GM23338 (cell line): ENCODE results near the gene RNF186. TPM values are rescaled to one million over a fixed set of nuclear protein-coding genes. Genes with fewer than 3 reads are reported as not detected.

ENCODE experiments used
- ATAC-seq: fragments of 200-7000 bp; cut with Tn5 transposase; 3 replicates; pipeline ENCODE4 v1.9.1; 2020
- DNase-seq: peaks from one replicate; pipeline ENCODE4 v3.0.0-alpha.2; 2015; ENCODE audit warnings: low spot score
- H2AFZ ChIP-seq: fragments of 200-600 bp; sonication (generic); 2 replicates; pipeline ENCODE4 v1.8.0; 2016; ENCODE audit warnings: antibody characterized with exemption, mild to moderate bottlenecking, moderate library complexity
- H3F3A ChIP-seq: fragments of 200-600 bp; sonication (generic); replicated peaks from 2 replicates; pipeline ENCODE4 v1.8.0; 2017; ENCODE audit warnings: antibody characterized with exemption, mixed run types, low read depth
- H3K27ac ChIP-seq: fragments of 200-600 bp; sonication (generic); 2 replicates; pipeline ENCODE4 v1.6.1; 2016; ENCODE audit warnings: low read depth
- H3K27me3 ChIP-seq: fragments of 200-600 bp; sonication (generic); 2 replicates; pipeline ENCODE4 v1.8.0; 2016; ENCODE audit warnings: mild to moderate bottlenecking, mixed run types, moderate library complexity; ENCODE audit not compliant: insufficient read depth
- H3K36me3 ChIP-seq: fragments of 200-600 bp; sonication (generic); 2 replicates; pipeline ENCODE4 v1.8.0; 2016; ENCODE audit warnings: mild to moderate bottlenecking; ENCODE audit not compliant: insufficient read depth
- H3K4me1 ChIP-seq: fragments of 200-600 bp; sonication (generic); 2 replicates; pipeline ENCODE4 v1.8.0; 2016; ENCODE audit warnings: mild to moderate bottlenecking, moderate library complexity; ENCODE audit not compliant: insufficient read depth
- H3K4me2 ChIP-seq: fragments of 200-600 bp; sonication (generic); 2 replicates; pipeline ENCODE4 v1.7.1; 2017; ENCODE audit warnings: mixed run types
- H3K4me3 ChIP-seq: fragments of 200-600 bp; sonication (generic); 2 replicates; pipeline ENCODE4 v1.6.1; 2016; ENCODE audit warnings: mixed run types
- H3K79me2 ChIP-seq: fragments of 200-600 bp; sonication (generic); replicated peaks from 2 replicates; pipeline ENCODE4 v1.8.0; 2017; ENCODE audit warnings: mild to moderate bottlenecking; ENCODE audit not compliant: insufficient read depth
- H3K9me2 ChIP-seq: fragments of 200-600 bp; sonication (generic); 2 replicates; pipeline ENCODE4 v1.8.0; 2017; ENCODE audit not compliant: insufficient read depth
- H4K20me1 ChIP-seq: fragments of 200-600 bp; sonication (generic); replicated peaks from 2 replicates; pipeline ENCODE4 v1.8.0; 2017; ENCODE audit warnings: mild to moderate bottlenecking; ENCODE audit not compliant: insufficient read depth
- H3K27ac Mint-ChIP-seq: 2 replicates; pipeline ENCODE4 v1.8.0; 2020; ENCODE audit warnings: inconsistent platforms, mild to moderate bottlenecking, moderate library complexity, mixed read lengths
- H3K27me3 Mint-ChIP-seq: 3 replicates; pipeline ENCODE4 v1.8.0; 2022; ENCODE audit warnings: low read depth, mild to moderate bottlenecking, moderate library complexity, mixed read lengths, inconsistent platforms; ENCODE audit not compliant: insufficient read depth, poor library complexity
- H3K36me3 Mint-ChIP-seq: 3 replicates; pipeline ENCODE4 v1.8.0; 2021; ENCODE audit warnings: low read depth, mild to moderate bottlenecking, inconsistent platforms, moderate library complexity, mixed read lengths
- H3K4me1 Mint-ChIP-seq: 3 replicates; pipeline ENCODE4 v1.8.0; 2020; ENCODE audit warnings: mild to moderate bottlenecking, inconsistent platforms, mixed read lengths
- H3K4me3 Mint-ChIP-seq: 3 replicates; pipeline ENCODE4 v1.8.0; 2021; ENCODE audit warnings: moderate library complexity, mild to moderate bottlenecking, inconsistent platforms, mixed read lengths
- H3K9me3 Mint-ChIP-seq: 3 replicates; pipeline ENCODE4 v1.8.0; 2020; ENCODE audit warnings: moderate library complexity, mild to moderate bottlenecking, inconsistent platforms, mixed read lengths
- CREB1 ChIP-seq: fragments of 250-450 bp; sonication (Bioruptor Pico); IDR thresholded peaks from 2 replicates; pipeline ENCODE4 v1.5.0; 2020; ENCODE audit warnings: low read depth, mild to moderate bottlenecking, moderate library complexity
- EZH2 ChIP-seq: fragments of 200-600 bp; sonication (generic); IDR thresholded peaks from one replicate; pipeline ENCODE4 v1.8.0; 2017; ENCODE audit warnings: antibody characterized with exemption, mild to moderate bottlenecking, low read depth; ENCODE audit not compliant: unreplicated experiment
- EZH2phosphoT487 ChIP-seq: fragments of 200-600 bp; sonication (generic); IDR thresholded peaks from one replicate; pipeline ENCODE4 v1.8.1; 2018; ENCODE audit warnings: antibody characterized with exemption; ENCODE audit not compliant: unreplicated experiment
- JUNB ChIP-seq: IDR thresholded peaks from one replicate; pipeline ENCODE4 v1.6.1; 2016; ENCODE audit warnings: antibody characterized with exemption; ENCODE audit not compliant: unreplicated experiment
- NANOG ChIP-seq: IDR thresholded peaks from 2 replicates; pipeline ENCODE4 v1.6.1; 2016; ENCODE audit warnings: antibody characterized with exemption, borderline replicate concordance
- POLR2AphosphoS5 ChIP-seq: IDR thresholded peaks from 2 replicates; pipeline ENCODE4 v1.6.1; 2016; ENCODE audit warnings: antibody characterized with exemption, low read depth
- STAT1 ChIP-seq: IDR thresholded peaks from one replicate; pipeline ENCODE4 v1.6.1; 2016; ENCODE audit warnings: antibody characterized with exemption; ENCODE audit not compliant: unreplicated experiment
- ZNF114 ChIP-seq: fragments of 250-450 bp; sonication (Bioruptor Pico); IDR thresholded peaks from 2 replicates; pipeline ENCODE4 v1.5.0; 2020; ENCODE audit warnings: mild to moderate bottlenecking, moderate library complexity
- ZNF331 ChIP-seq: fragments of 250-450 bp; sonication (Bioruptor Pico); IDR thresholded peaks from 2 replicates; pipeline ENCODE4 v1.5.0; 2020; ENCODE audit warnings: low read depth, mild to moderate bottlenecking, moderate library complexity
- polyA plus RNA-seq: library from polyadenylated mRNA; unstranded; fragments of >200 nt; fragmentation: Nextera tagmentation; extraction: Ambion mirVana; gene quantifications from 2 replicates; pipeline ENCODE4 v1.2.1, GENCODE V29; 2016
- total RNA-seq: library from RNA; depleted of rRNA; stranded (reverse); fragments of >200 nt; shearing (Covaris generic); gene quantifications from 2 replicates; pipeline ENCODE4 v1.2.3, GENCODE V29; 2014
- TF ChIP-seq, protein P1 (sequence below): fragments of 250-450 bp; sonication (Bioruptor Pico); IDR thresholded peaks from 2 replicates; pipeline ENCODE4 v1.5.0; 2020; ENCODE audit warnings: mild to moderate bottlenecking, moderate library complexity
- TF ChIP-seq, protein P2 (sequence below), 2 experiments: fragments of 200-600 bp in 1 of 2; sonication (generic) in 1 of 2; conservative IDR thresholded peaks; 2 replicates each; pipeline versions ENCODE4 v1.5.1 to v1.6.1; 2016 to 2017; ENCODE audit warnings: antibody characterized with exemption in 2 of 2, low read depth in 2 of 2, mild to moderate bottlenecking in 2 of 2, moderate library complexity in 1 of 2
- TF ChIP-seq, protein P3 (sequence below): IDR thresholded peaks from one replicate; pipeline ENCODE4 v1.6.1; 2018; ENCODE audit warnings: antibody characterized with exemption; ENCODE audit not compliant: unreplicated experiment
- TF ChIP-seq, protein P4 (sequence below): IDR thresholded peaks from 2 replicates; pipeline ENCODE4 v1.6.1; 2016; ENCODE audit warnings: antibody characterized with exemption

Gene RNF186
- total and polyA plus RNA-seq, 2 experiments from 2014 or later: not detected

DNA sequence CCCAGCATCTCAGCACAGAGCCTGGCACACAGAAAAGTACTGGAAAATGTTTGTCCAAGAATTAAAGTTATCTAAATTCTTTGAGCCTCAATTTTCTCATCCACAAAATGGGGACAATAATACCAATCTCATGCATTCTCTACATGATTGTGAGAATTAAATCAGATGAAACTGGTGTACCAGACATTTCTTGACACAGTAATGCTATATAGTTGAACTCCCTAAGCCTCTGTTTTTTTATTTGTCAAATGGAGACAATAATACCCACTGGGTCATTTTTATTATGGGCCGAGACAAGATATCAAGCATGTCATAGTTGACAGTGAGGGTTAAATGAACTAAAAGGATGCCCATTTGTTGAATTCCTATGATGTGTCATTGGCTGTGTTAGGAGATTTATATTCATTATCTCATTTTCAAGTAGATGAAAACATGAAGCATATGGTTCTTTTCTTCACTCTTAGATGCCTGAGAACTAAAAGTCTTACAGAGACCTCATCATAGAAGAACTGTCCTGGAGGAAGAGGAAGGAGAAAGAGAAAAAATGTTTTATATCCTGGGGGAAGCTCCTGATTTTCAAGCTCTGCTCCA is 49.6 kb upstream of the RNF186 start:
- Histone ChIP-seq H3F3A (no peaks in the 10 kb centered on the region), H3K79me2 (no peaks in the 10 kb centered on the region), H3K4me3 (no peak overlapping the region), H3K4me2 (no peak overlapping the region), H3K4me1 (no peaks in the 10 kb centered on the region), H4K20me1 (no peaks in the 10 kb centered on the region), H3K36me3 (no peaks in the 10 kb centered on the region), H2AFZ (no peak overlapping the region), H3K27ac (no peak overlapping the region), H3K27me3 (no peaks in the 10 kb centered on the region), H3K9me2 (no peaks in the 10 kb centered on the region)
- TF ChIP-seq ZNF331 (CRISPR knock-in tag) (no peak), POLR2AphosphoS5 (no peak), EZH2 (no peak), NANOG (no peak), EZH2phosphoT487 (no peak), ZNF114 (no peak), JUNB (no peak), STAT1 (no peak), CREB1 (CRISPR knock-in tag) (no peak)
- TF ChIP-seq, protein P1, sequence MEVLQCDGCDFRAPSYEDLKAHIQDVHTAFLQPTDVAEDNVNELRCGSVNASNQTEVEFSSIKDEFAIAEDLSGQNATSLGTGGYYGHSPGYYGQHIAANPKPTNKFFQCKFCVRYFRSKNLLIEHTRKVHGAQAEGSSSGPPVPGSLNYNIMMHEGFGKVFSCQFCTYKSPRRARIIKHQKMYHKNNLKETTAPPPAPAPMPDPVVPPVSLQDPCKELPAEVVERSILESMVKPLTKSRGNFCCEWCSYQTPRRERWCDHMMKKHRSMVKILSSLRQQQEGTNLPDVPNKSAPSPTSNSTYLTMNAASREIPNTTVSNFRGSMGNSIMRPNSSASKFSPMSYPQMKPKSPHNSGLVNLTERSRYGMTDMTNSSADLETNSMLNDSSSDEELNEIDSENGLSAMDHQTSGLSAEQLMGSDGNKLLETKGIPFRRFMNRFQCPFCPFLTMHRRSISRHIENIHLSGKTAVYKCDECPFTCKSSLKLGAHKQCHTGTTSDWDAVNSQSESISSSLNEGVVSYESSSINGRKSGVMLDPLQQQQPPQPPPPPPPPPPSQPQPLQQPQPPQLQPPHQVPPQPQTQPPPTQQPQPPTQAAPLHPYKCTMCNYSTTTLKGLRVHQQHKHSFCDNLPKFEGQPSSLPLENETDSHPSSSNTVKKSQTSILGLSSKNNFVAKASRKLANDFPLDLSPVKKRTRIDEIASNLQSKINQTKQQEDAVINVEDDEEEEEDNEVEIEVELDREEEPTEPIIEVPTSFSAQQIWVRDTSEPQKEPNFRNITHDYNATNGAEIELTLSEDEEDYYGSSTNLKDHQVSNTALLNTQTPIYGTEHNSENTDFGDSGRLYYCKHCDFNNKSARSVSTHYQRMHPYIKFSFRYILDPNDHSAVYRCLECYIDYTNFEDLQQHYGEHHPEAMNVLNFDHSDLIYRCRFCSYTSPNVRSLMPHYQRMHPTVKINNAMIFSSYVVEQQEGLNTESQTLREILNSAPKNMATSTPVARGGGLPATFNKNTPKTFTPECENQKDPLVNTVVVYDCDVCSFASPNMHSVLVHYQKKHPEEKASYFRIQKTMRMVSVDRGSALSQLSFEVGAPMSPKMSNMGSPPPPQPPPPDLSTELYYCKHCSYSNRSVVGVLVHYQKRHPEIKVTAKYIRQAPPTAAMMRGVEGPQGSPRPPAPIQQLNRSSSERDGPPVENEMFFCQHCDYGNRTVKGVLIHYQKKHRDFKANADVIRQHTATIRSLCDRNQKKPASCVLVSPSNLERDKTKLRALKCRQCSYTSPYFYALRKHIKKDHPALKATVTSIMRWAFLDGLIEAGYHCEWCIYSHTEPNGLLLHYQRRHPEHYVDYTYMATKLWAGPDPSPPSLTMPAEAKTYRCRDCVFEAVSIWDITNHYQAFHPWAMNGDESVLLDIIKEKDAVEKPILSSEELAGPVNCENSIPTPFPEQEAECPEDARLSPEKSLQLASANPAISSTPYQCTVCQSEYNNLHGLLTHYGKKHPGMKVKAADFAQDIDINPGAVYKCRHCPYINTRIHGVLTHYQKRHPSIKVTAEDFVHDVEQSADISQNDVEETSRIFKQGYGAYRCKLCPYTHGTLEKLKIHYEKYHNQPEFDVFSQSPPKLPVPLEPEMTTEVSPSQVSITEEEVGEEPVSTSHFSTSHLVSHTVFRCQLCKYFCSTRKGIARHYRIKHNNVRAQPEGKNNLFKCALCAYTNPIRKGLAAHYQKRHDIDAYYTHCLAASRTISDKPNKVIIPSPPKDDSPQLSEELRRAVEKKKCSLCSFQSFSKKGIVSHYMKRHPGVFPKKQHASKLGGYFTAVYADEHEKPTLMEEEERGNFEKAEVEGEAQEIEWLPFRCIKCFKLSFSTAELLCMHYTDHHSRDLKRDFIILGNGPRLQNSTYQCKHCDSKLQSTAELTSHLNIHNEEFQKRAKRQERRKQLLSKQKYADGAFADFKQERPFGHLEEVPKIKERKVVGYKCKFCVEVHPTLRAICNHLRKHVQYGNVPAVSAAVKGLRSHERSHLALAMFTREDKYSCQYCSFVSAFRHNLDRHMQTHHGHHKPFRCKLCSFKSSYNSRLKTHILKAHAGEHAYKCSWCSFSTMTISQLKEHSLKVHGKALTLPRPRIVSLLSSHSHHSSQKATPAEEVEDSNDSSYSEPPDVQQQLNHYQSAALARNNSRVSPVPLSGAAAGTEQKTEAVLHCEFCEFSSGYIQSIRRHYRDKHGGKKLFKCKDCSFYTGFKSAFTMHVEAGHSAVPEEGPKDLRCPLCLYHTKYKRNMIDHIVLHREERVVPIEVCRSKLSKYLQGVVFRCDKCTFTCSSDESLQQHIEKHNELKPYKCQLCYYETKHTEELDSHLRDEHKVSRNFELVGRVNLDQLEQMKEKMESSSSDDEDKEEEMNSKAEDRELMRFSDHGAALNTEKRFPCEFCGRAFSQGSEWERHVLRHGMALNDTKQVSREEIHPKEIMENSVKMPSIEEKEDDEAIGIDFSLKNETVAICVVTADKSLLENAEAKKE: no peak
- TF ChIP-seq, protein P2, sequence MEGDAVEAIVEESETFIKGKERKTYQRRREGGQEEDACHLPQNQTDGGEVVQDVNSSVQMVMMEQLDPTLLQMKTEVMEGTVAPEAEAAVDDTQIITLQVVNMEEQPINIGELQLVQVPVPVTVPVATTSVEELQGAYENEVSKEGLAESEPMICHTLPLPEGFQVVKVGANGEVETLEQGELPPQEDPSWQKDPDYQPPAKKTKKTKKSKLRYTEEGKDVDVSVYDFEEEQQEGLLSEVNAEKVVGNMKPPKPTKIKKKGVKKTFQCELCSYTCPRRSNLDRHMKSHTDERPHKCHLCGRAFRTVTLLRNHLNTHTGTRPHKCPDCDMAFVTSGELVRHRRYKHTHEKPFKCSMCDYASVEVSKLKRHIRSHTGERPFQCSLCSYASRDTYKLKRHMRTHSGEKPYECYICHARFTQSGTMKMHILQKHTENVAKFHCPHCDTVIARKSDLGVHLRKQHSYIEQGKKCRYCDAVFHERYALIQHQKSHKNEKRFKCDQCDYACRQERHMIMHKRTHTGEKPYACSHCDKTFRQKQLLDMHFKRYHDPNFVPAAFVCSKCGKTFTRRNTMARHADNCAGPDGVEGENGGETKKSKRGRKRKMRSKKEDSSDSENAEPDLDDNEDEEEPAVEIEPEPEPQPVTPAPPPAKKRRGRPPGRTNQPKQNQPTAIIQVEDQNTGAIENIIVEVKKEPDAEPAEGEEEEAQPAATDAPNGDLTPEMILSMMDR (conservative IDR thresholded peaks at IDR 0.05; ENCODE audit: low read depth in 2 of 2): no peak
- TF ChIP-seq, protein P3, sequence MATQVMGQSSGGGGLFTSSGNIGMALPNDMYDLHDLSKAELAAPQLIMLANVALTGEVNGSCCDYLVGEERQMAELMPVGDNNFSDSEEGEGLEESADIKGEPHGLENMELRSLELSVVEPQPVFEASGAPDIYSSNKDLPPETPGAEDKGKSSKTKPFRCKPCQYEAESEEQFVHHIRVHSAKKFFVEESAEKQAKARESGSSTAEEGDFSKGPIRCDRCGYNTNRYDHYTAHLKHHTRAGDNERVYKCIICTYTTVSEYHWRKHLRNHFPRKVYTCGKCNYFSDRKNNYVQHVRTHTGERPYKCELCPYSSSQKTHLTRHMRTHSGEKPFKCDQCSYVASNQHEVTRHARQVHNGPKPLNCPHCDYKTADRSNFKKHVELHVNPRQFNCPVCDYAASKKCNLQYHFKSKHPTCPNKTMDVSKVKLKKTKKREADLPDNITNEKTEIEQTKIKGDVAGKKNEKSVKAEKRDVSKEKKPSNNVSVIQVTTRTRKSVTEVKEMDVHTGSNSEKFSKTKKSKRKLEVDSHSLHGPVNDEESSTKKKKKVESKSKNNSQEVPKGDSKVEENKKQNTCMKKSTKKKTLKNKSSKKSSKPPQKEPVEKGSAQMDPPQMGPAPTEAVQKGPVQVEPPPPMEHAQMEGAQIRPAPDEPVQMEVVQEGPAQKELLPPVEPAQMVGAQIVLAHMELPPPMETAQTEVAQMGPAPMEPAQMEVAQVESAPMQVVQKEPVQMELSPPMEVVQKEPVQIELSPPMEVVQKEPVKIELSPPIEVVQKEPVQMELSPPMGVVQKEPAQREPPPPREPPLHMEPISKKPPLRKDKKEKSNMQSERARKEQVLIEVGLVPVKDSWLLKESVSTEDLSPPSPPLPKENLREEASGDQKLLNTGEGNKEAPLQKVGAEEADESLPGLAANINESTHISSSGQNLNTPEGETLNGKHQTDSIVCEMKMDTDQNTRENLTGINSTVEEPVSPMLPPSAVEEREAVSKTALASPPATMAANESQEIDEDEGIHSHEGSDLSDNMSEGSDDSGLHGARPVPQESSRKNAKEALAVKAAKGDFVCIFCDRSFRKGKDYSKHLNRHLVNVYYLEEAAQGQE: no peak
- TF ChIP-seq, protein P4, sequence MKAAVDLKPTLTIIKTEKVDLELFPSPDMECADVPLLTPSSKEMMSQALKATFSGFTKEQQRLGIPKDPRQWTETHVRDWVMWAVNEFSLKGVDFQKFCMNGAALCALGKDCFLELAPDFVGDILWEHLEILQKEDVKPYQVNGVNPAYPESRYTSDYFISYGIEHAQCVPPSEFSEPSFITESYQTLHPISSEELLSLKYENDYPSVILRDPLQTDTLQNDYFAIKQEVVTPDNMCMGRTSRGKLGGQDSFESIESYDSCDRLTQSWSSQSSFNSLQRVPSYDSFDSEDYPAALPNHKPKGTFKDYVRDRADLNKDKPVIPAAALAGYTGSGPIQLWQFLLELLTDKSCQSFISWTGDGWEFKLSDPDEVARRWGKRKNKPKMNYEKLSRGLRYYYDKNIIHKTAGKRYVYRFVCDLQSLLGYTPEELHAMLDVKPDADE: no peak
- H3K4me3 Mint-ChIP-seq: no peak overlapping the region
- H3K36me3 Mint-ChIP-seq: peaks cover 5% of the 10 kb centered on the region; the same call in 1 of the 3 replicates
- H3K27ac Mint-ChIP-seq: no peak overlapping the region
- no peak for DNase-seq
- peaks cover 13% of the 10 kb centered on the region; the same call in 2 of the 3 replicates for H3K9me3 Mint-ChIP-seq
- H3K27me3 Mint-ChIP-seq: peaks cover 3% of the 10 kb centered on the region
- H3K4me1 Mint-ChIP-seq: no peaks in the 10 kb centered on the region
- ATAC-seq: no peak
